Stimulated activated CD4-positive, alpha-beta T cell treated with anti-CD3 and anti-CD28 coated beads, Interleukin-1b, Interleukin-23, amount 100 ng/mL, for 48 hours (primary cell): ENCODE measurements around the gene NET1.

Source experiments
- DNase-seq: peaks from one replicate; pipeline ENCODE4 v3.0.0-alpha.2; 2020

NET1 gene

GRCh38 chr10:5504146-5505072 is 92.1 kb downstream of the NET1 start:
- DNase-seq = no peak

DNA sequence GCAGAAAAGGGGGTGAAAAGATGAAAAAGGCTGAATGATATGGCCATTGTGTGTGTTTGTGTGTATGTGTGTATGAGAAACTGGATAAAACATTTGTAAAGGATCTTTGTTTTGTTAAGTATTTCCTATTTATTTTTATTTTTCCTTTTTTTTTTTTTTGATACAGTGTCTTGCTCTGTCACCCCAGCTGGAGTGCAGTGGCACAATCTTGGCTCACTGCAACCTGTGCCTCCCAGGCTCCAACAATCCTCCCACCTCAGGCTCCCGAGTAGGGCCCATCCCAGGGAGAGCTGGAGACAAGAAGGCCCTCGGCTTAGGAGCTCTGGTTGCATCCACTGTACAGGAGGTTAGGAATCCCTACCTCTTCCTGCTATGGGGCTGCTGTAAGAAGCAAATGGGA is 93.9 kb downstream of the NET1 start:
- DNase-seq = no peak

DNA sequence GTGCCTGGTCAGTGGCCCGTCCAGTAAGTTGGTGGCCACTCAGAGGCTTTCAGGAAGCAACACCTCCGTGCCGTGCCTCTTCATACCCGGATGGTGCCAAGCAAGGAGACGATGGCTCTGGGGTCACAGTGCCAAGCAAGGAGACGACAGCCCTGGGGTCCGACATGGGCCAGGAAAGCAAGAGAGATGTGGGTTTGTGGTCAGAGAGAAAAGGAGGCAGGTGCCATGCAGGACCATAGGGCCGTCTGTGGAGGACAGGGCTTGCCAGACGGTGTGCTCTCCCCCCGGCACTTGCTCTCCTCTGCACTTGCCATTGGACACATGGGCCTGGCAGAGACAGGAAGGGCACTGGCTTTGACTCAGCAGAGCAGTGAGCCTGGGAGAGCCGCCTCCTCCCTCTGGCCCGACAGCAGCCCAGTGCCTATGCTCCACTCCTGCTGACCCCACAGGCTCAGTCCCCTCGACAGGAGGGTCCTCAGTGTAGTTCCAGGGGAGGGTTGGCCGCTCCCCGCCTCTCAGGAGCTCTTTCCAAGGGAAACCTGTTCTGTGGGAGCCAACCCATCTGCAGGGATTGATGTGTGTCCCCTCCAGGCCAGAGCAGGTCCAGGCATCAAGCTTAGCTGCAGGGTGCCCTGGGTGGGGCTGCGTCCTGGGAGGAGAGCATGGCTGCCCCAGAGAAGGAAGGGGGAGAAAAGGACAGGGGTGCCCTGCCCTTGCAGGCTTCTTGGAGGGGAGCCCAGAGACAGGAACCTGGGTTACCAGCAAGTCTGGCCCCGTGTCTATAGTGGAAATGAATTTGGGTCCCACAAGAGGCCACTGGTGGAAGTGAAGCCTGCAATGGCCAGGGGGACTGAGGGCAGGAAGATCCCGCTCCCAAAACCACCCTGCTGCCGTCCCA is 94.6 kb downstream of the NET1 start:
- no peak for DNase-seq

GRCh38 chr10:5507649-5508131 is 95.3 kb downstream of the NET1 start:
- DNase-seq = no peak

- DNase-seq = no peak
These were observed 95.8 kb downstream of the NET1 start for GRCh38 chr10:5508161-5508604.
